H9 (cell line): ENCODE measurements around the gene AHCY. TPM values are rescaled to one million over a fixed set of nuclear protein-coding genes. Genes with fewer than 3 reads are reported as not detected.
A peak's percentile ranks its signal among the peaks of the same experiment; 100 is the strongest.

Experiments used
- DNase-seq: peaks from one replicate; pipeline ENCODE4 v3.0.0-alpha.2; 2017
- H2AFZ ChIP-seq: one replicate; pipeline ENCODE4 v1.6.1; 2013; ENCODE audit warnings: mild to moderate bottlenecking, low read length, control low read depth, moderate library complexity
- H2AK5ac ChIP-seq: 2 replicates; pipeline ENCODE4 v1.6.1; 2013; ENCODE audit warnings: low read length, control low read depth, mixed read lengths; ENCODE audit not compliant: insufficient read length
- H2BK120ac ChIP-seq: one replicate; pipeline ENCODE4 v1.6.1; 2013; ENCODE audit warnings: low read depth, mild to moderate bottlenecking, low read length, control low read depth, inconsistent platforms; ENCODE audit not compliant: poor library complexity, severe bottlenecking
- H2BK12ac ChIP-seq: 2 replicates; pipeline ENCODE4 v1.6.1; 2013; ENCODE audit warnings: low read length, control low read depth, mixed read lengths, low read depth; ENCODE audit not compliant: insufficient read length
- H2BK15ac ChIP-seq: 2 replicates; pipeline ENCODE4 v1.6.1; 2013; ENCODE audit warnings: low read depth, low read length, control low read depth
- H2BK20ac ChIP-seq: one replicate; pipeline ENCODE4 v1.6.1; 2013; ENCODE audit warnings: low read depth, mild to moderate bottlenecking, low read length, control low read depth, inconsistent platforms; ENCODE audit not compliant: poor library complexity, severe bottlenecking
- H2BK5ac ChIP-seq: 2 replicates; pipeline ENCODE4 v1.6.1; 2013; ENCODE audit warnings: low read length, control low read depth, mixed read lengths; ENCODE audit not compliant: insufficient read length
- H3K14ac ChIP-seq: 2 replicates; pipeline ENCODE4 v1.6.1; 2013; ENCODE audit warnings: low read length, control low read depth; ENCODE audit not compliant: insufficient read depth
- H3K18ac ChIP-seq: 2 replicates; pipeline ENCODE4 v1.6.1; 2013; ENCODE audit warnings: low read depth, mild to moderate bottlenecking, mixed read lengths, low read length, control low read depth; ENCODE audit not compliant: insufficient read length
- H3K23ac ChIP-seq: 2 replicates; pipeline ENCODE4 v1.6.1; 2013; ENCODE audit warnings: low read length, control low read depth, mixed read lengths, low read depth; ENCODE audit not compliant: insufficient read length
- H3K23me2 ChIP-seq: 2 replicates; pipeline ENCODE4 v1.6.1; 2013; ENCODE audit warnings: low read depth, mild to moderate bottlenecking, mixed read lengths, low read length, control low read depth; ENCODE audit not compliant: insufficient read length, poor library complexity, severe bottlenecking
- H3K27ac ChIP-seq: 2 replicates; pipeline ENCODE4 v1.5.1; 2013; ENCODE audit warnings: low read length, control low read depth, mixed read lengths, low read depth; ENCODE audit not compliant: insufficient read length
- H3K27me3 ChIP-seq: 2 replicates; pipeline ENCODE4 v1.6.1; 2013; ENCODE audit warnings: low read length, control low read depth, inconsistent platforms; ENCODE audit not compliant: insufficient read depth
- H3K4ac ChIP-seq: 2 replicates; pipeline ENCODE4 v1.6.1; 2013; ENCODE audit warnings: low read depth, mild to moderate bottlenecking, control low read depth, inconsistent platforms, low read length, moderate library complexity
- H3K4me1 ChIP-seq: 2 replicates; pipeline ENCODE4 v1.6.1; 2013; ENCODE audit warnings: low read length, control low read depth, inconsistent platforms; ENCODE audit not compliant: insufficient read depth
- H3K4me2 ChIP-seq: 2 replicates; pipeline ENCODE4 v1.6.1; 2013; ENCODE audit warnings: low read length, control low read depth, mixed read lengths; ENCODE audit not compliant: insufficient read length, insufficient read depth
- H3K56ac ChIP-seq: 2 replicates; pipeline ENCODE4 v1.6.1; 2013; ENCODE audit warnings: low read depth, mild to moderate bottlenecking, mixed read lengths, low read length, control low read depth; ENCODE audit not compliant: insufficient read length
- H3K79me1 ChIP-seq: 2 replicates; pipeline ENCODE4 v1.6.1; 2013; ENCODE audit warnings: low read depth, mild to moderate bottlenecking, moderate library complexity, low read length, control low read depth, inconsistent platforms; ENCODE audit not compliant: insufficient read depth, poor library complexity, severe bottlenecking
- H3K79me2 ChIP-seq: 2 replicates; pipeline ENCODE4 v1.6.1; 2013; ENCODE audit warnings: low read length, control low read depth, inconsistent platforms; ENCODE audit not compliant: insufficient read depth
- H3K9ac ChIP-seq: 2 replicates; pipeline ENCODE4 v1.6.1; 2013; ENCODE audit warnings: low read length, control low read depth, mixed read lengths; ENCODE audit not compliant: insufficient read length; ENCODE audit errors: extremely low read depth
- H3K9me3 ChIP-seq: one replicate; pipeline ENCODE4 v1.6.1; 2013; ENCODE audit warnings: low read depth, low read length, inconsistent platforms; ENCODE audit not compliant: control insufficient read depth
- H3T11ph ChIP-seq: one replicate; pipeline ENCODE4 v1.6.1; 2013; ENCODE audit warnings: mild to moderate bottlenecking, low read length, control low read depth, inconsistent platforms
- H4K20me1 ChIP-seq: one replicate; pipeline ENCODE4 v1.6.1; 2013; ENCODE audit not compliant: control insufficient read depth, insufficient read length, insufficient read depth
- H4K5ac ChIP-seq: 2 replicates; pipeline ENCODE4 v1.6.1; 2013; ENCODE audit warnings: low read depth, mild to moderate bottlenecking, mixed read lengths, low read length, control low read depth; ENCODE audit not compliant: insufficient read length
- H4K8ac ChIP-seq: replicated peaks from 2 replicates; pipeline ENCODE4 v1.6.1; 2013; ENCODE audit warnings: low read length, control low read depth, mixed read lengths, low read depth; ENCODE audit not compliant: insufficient read length
- H4K91ac ChIP-seq: 2 replicates; pipeline ENCODE4 v1.6.1; 2013; ENCODE audit warnings: low read depth, mild to moderate bottlenecking, moderate library complexity, mixed read lengths, low read length, control low read depth; ENCODE audit not compliant: insufficient read length
- H3K27ac Mint-ChIP-seq, 3 experiments: 2 replicates in 2 of 3; 3 replicates in 1 of 3; pipeline ENCODE4 v1.8.0; 2020 to 2021; ENCODE audit warnings: mixed read lengths in 3 of 3, mild to moderate bottlenecking in 1 of 3, moderate library complexity in 1 of 3
- H3K27me3 Mint-ChIP-seq: 2 replicates; pipeline ENCODE4 v1.8.0; 2021; ENCODE audit warnings: low read depth, mild to moderate bottlenecking, moderate library complexity, mixed read lengths
- H3K36me3 Mint-ChIP-seq, 3 experiments: 2 replicates in 2 of 3; 3 replicates in 1 of 3; pipeline ENCODE4 v1.8.0; 2020 to 2021; ENCODE audit warnings: low read depth in 3 of 3, mixed read lengths in 3 of 3; ENCODE audit not compliant: insufficient read depth in 1 of 3
- H3K4me1 Mint-ChIP-seq, 2 experiments: 2 replicates each; pipeline ENCODE4 v1.8.0; 2020; ENCODE audit warnings: mixed read lengths in 2 of 2
- H3K4me3 Mint-ChIP-seq, 2 experiments: 2 replicates in 1 of 2; 3 replicates in 1 of 2; pipeline ENCODE4 v1.8.0; 2020 to 2021; ENCODE audit warnings: mild to moderate bottlenecking in 2 of 2, mixed read lengths in 2 of 2, moderate library complexity in 1 of 2
- H3K9me3 Mint-ChIP-seq, 2 experiments: 2 replicates in 1 of 2; 3 replicates in 1 of 2; pipeline ENCODE4 v1.8.0; 2020; ENCODE audit warnings: mild to moderate bottlenecking in 2 of 2, mixed read lengths in 2 of 2, moderate library complexity in 1 of 2
- WGBS: extraction: QIAGEN DNeasy Blood & Tissue Kit; methylation state at CpG from one replicate; pipeline ENCODE4 v1.1.7; 2013; ENCODE audit warnings: missing lambda C conversion rate, low lambda C conversion rate, mixed read lengths; ENCODE audit not compliant: insufficient read length; ENCODE audit errors: extremely low coverage; 5-methylcytosine and 5-hydroxymethylcytosine counted together
- total RNA-seq: library from RNA; stranded (reverse); gene quantifications from 2 replicates; pipeline ENCODE4 v1.2.1, GENCODE V29; 2021
- TF ChIP-seq, protein P1 (sequence below): fragments of 200-600 bp; sonication (generic); conservative IDR thresholded peaks from 3 replicates; pipeline ENCODE4 v1.8.0; 2021; ENCODE audit warnings: antibody characterized with exemption, mild to moderate bottlenecking

Gene AHCY
- total RNA-seq, 1 experiment from 2014 or later = 461 TPM

DNA sequence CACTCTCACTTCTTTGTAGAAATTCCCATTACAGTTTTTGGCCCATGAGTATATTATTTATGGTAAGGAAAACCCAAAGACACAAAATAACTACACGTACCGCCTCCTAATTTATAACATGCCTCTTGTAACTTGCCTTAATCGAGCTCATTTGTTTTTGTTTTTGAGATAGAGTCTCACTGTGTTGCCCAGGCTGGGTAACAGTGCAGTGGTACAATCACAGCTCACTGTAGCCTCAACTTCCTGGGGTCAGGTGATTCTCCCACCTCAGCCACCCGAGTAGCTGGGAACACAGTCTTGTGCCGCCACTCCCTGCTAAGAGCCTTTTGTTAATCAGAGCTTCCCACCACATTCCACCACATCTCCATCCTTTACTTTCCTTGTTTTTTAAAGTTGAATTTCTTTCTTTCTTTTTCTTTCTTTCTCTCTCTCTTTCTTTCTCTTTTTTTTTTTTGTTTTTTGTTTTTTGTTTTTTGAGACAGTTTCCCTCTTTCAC is 46.5 kb downstream of the AHCY start:
- no peak overlapping the region for H2BK5ac ChIP-seq
- no peak overlapping the region for H4K5ac ChIP-seq
- no peaks in the 10 kb centered on the region for H3K4me1 ChIP-seq
- no peak overlapping the region for H2BK12ac ChIP-seq
- no peak overlapping the region for H2AFZ ChIP-seq
- H3K79me2 ChIP-seq = no peaks in the 10 kb centered on the region
- H2BK120ac ChIP-seq = no peak overlapping the region
- no peak overlapping the region for H2BK15ac ChIP-seq
- no peaks in the 10 kb centered on the region for H3K27me3 Mint-ChIP-seq
- no peak overlapping the region for H4K91ac ChIP-seq
- no peak overlapping the region for H3K18ac ChIP-seq
- no peaks in the 10 kb centered on the region for H3K23me2 ChIP-seq
- no peak for DNase-seq
- H4K20me1 ChIP-seq = no peaks in the 10 kb centered on the region
- H3K79me1 ChIP-seq = no peaks in the 10 kb centered on the region
- no peak overlapping the region for H2BK20ac ChIP-seq
- no CpG with 5 or more reads among the region's 5 CpGs for WGBS
- H3T11ph ChIP-seq = no peak overlapping the region
- H3K36me3 Mint-ChIP-seq = peaks cover 0 to 2% (median 0%) of the 10 kb centered on the region in 3 experiments; a peak in 2 of 7 replicates
- H2AK5ac ChIP-seq = no peak overlapping the region
- peak overlapping the region in 2 of 3 experiments; percentile 3 to 91; a peak in 2 of 7 replicates for H3K27ac Mint-ChIP-seq
- TF ChIP-seq, protein P1, sequence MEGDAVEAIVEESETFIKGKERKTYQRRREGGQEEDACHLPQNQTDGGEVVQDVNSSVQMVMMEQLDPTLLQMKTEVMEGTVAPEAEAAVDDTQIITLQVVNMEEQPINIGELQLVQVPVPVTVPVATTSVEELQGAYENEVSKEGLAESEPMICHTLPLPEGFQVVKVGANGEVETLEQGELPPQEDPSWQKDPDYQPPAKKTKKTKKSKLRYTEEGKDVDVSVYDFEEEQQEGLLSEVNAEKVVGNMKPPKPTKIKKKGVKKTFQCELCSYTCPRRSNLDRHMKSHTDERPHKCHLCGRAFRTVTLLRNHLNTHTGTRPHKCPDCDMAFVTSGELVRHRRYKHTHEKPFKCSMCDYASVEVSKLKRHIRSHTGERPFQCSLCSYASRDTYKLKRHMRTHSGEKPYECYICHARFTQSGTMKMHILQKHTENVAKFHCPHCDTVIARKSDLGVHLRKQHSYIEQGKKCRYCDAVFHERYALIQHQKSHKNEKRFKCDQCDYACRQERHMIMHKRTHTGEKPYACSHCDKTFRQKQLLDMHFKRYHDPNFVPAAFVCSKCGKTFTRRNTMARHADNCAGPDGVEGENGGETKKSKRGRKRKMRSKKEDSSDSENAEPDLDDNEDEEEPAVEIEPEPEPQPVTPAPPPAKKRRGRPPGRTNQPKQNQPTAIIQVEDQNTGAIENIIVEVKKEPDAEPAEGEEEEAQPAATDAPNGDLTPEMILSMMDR = no peak
- no peak overlapping the region for H3K9ac ChIP-seq
- no peak overlapping the region for H3K27ac ChIP-seq
- H3K9me3 Mint-ChIP-seq = no peaks in the 10 kb centered on the region
- no peak overlapping the region for H3K56ac ChIP-seq
- peaks cover 20% of the 10 kb centered on the region in 2 experiments for H3K4me1 Mint-ChIP-seq
- no peaks in the 10 kb centered on the region for H3K27me3 ChIP-seq
- H4K8ac ChIP-seq = no peak overlapping the region
- H3K23ac ChIP-seq = no peak overlapping the region
- H3K4me3 Mint-ChIP-seq = no peak overlapping the region
- no peak overlapping the region for H3K4ac ChIP-seq
- no peaks in the 10 kb centered on the region for H3K9me3 ChIP-seq
- no peak overlapping the region for H3K14ac ChIP-seq
- no peak overlapping the region for H3K4me2 ChIP-seq
